Parathyroid adenoma (tissue), 2 donors: ENCODE measurements around the gene FDCSP.
"Not testable (repeated sequence)": the region's sequence is repeated elsewhere in the genome, so short reads cannot be mapped to it uniquely, and the experiment has no call there.

Source experiments
- H2AFZ ChIP-seq: fragments of 300-600 bp; sonication (generic); one replicate; pipeline ENCODE4 v1.7.0; 2017; ENCODE audit warnings: antibody characterized with exemption, mild to moderate bottlenecking
- H3K27ac ChIP-seq: fragments of 300-600 bp; sonication (generic); one replicate; pipeline ENCODE4 v1.7.0; 2017
- H3K27me3 ChIP-seq: fragments of 300-600 bp; sonication (generic); one replicate; pipeline ENCODE4 v1.7.0; 2017; ENCODE audit warnings: low read length; ENCODE audit not compliant: control insufficient read depth, insufficient read depth
- H3K36me3 ChIP-seq: fragments of 300-600 bp; sonication (generic); one replicate; pipeline ENCODE4 v1.7.0; 2017; ENCODE audit warnings: low read length; ENCODE audit not compliant: control insufficient read depth, insufficient read depth
- H3K4me1 ChIP-seq: fragments of 300-600 bp; sonication (generic); one replicate; pipeline ENCODE4 v1.7.0; 2017; ENCODE audit warnings: control low read depth
- H3K4me2 ChIP-seq: fragments of 300-600 bp; sonication (generic); one replicate; pipeline ENCODE4 v1.7.0; 2017; ENCODE audit warnings: low read length
- H3K4me3 ChIP-seq: fragments of 300-600 bp; sonication (generic); one replicate; pipeline ENCODE4 v1.7.0; 2017; ENCODE audit warnings: low read depth, low read length
- H3K79me2 ChIP-seq: fragments of 300-600 bp; sonication (generic); one replicate; pipeline ENCODE4 v1.7.0; 2017; ENCODE audit warnings: control low read depth
- H3K9ac ChIP-seq: fragments of 300-600 bp; sonication (generic); one replicate; pipeline ENCODE4 v1.7.0; 2017; ENCODE audit warnings: mild to moderate bottlenecking
- H3K9me3 ChIP-seq: fragments of 300-600 bp; sonication (generic); one replicate; pipeline ENCODE4 v1.7.0; 2017; ENCODE audit warnings: low read length; ENCODE audit not compliant: control insufficient read depth
- TF ChIP-seq, protein P1 (sequence below): fragments of 300-600 bp; sonication (generic); IDR thresholded peaks from one replicate; pipeline ENCODE4 v1.7.0; 2017; ENCODE audit warnings: antibody characterized with exemption, mild to moderate bottlenecking
- donor health status: primary hyperparathyroidism.

The FDCSP gene

DNA sequence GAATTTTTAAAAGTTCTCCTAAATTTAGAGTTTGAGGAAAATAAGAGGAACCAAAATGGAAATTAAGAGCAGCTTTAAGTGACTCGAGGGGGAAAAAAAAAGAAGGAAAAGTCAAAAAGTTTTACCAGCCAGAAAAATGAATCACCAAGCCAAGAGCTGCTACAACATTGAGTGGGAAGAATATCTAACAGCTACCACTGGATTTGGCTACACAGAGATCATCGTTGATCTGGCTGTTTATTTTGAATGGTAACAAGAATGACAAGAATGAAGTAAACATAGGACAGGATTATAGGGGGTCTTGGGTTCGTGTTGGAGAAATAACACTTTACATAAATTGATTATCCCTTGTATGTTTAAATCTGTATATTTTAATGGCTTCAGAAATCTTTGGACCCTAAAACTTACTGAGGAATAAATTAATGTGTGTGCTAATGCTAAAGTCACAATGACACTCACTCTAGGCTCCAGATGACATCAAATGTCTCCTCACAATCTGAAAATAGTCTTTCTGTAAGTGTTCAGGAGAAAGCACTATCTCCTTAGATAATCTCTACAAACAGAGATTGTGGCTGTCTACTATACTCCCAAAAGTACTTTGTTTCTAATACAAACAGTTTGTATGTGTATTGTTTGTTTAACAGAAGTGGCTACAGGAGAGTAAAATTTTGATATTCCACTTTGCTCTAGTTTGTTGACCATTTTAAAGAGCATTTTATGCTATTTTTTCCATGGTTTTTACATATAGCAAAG is 13.4 kb downstream of the FDCSP start:
- Histone ChIP-seq H3K9me3 (no peaks in the 10 kb centered on the region), H3K4me1 (no peaks in the 10 kb centered on the region), H3K9ac (no peak overlapping the region), H3K27me3 (no peaks in the 10 kb centered on the region), H3K4me2 (no peak overlapping the region), H3K79me2 (no peaks in the 10 kb centered on the region), H3K4me3 (no peak overlapping the region), H2AFZ (no peak overlapping the region), H3K36me3 (no peaks in the 10 kb centered on the region), H3K27ac (no peak overlapping the region)
- TF ChIP-seq, protein P1, sequence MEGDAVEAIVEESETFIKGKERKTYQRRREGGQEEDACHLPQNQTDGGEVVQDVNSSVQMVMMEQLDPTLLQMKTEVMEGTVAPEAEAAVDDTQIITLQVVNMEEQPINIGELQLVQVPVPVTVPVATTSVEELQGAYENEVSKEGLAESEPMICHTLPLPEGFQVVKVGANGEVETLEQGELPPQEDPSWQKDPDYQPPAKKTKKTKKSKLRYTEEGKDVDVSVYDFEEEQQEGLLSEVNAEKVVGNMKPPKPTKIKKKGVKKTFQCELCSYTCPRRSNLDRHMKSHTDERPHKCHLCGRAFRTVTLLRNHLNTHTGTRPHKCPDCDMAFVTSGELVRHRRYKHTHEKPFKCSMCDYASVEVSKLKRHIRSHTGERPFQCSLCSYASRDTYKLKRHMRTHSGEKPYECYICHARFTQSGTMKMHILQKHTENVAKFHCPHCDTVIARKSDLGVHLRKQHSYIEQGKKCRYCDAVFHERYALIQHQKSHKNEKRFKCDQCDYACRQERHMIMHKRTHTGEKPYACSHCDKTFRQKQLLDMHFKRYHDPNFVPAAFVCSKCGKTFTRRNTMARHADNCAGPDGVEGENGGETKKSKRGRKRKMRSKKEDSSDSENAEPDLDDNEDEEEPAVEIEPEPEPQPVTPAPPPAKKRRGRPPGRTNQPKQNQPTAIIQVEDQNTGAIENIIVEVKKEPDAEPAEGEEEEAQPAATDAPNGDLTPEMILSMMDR = no peak

DNA sequence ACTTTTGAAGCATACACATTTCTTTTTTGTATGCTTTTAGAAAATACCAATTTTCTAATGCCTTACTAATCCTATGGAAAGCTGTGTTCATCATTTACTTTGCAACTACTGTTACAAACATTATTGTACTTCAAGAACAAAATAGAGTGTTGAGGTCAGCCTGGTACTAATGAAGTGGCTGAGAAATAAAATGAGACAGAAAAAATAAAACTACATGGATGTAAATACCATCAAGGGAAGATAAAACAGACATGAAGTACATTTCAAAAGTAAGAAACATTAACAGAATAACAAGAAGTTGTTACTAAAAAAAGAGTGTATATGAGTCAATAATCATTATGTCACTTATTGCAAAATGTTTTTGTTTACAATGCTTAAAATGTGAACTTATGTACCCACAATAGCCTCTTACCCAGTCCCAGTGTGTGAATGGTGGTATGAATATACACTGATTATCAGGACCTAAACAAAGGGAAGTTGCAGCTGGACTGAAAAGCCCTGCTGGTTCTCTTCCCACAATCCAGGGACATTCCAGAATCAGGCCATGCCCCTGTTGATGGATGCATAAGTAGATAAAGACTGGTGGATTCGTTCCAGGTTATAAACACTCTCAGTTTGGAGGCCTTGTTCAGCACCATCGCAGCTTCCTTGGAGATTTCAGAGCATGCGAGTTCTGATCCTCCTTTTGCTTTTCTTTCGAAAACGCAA is 14.1 kb downstream of the FDCSP start:
- Histone ChIP-seq H3K9ac (no peak overlapping the region), H3K9me3 (no peaks in the 10 kb centered on the region), H3K36me3 (no peaks in the 10 kb centered on the region), H3K27me3 (no peaks in the 10 kb centered on the region), H3K79me2 (no peaks in the 10 kb centered on the region), H2AFZ (peak overlapping the region; percentile 17), H3K4me1 (no peaks in the 10 kb centered on the region), H3K4me3 (no peak overlapping the region), H3K4me2 (no peak overlapping the region), H3K27ac (no peak overlapping the region)
- TF ChIP-seq, protein P1 = no peak

DNA sequence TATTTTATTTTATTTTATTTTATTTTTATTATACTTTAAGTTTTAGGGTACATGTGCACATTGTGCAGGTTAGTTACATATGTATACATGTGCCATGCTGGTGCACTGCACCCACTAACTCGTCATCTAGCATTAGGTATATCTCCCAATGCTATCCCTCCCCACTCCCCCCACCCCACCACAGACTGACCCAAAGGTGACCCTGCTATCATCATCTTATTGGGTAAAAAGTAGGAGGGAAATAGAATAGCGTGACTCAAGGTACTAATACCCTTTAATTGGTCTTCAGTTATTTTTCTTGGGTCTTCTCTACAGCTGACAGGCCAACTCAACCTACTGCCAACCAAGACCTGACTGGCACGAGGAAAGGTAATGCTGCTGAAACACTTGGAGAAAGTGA is 16.4 kb downstream of the FDCSP start, which contains the start of gene CSN3:
CSN3 (plus strand) TSS at position 301 of the 400 bp plus-strand sequence. CDS start 2,223 bp downstream, outside the sequence.
- not testable (repeated sequence) for H3K36me3 ChIP-seq, H3K27me3 ChIP-seq, H3K9me3 ChIP-seq, H3K27ac ChIP-seq, H3K4me1 ChIP-seq, H3K4me3 ChIP-seq, H3K9ac ChIP-seq, H2AFZ ChIP-seq, H3K79me2 ChIP-seq, H3K4me2 ChIP-seq

DNA sequence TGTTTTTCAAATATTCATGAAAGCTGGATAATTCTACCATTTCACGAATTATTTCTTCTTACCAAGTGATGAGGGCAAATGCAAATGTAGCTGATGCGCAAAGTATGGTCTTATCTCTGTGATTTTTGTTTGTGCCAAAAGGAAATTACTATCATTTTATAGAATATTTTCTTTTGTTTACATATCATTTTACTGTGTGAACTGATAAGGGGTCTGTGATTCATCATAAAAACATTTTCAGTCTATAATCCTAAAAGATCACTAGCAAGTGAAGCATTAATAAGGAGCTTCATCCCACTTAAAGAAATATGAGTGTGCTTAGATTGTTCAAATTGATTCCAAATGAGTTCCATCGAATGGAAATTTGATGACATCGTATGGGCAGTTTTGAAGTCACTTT is 17.2 kb downstream of the FDCSP start:
- Histone ChIP-seq H3K4me1 (no peaks in the 10 kb centered on the region), H3K36me3 (no peaks in the 10 kb centered on the region), H3K79me2 (no peaks in the 10 kb centered on the region), H3K4me3 (no peak overlapping the region), H3K4me2 (no peak overlapping the region), H3K9me3 (no peaks in the 10 kb centered on the region), H3K27me3 (no peaks in the 10 kb centered on the region), H3K27ac (no peak overlapping the region), H2AFZ (no peak overlapping the region), H3K9ac (no peak overlapping the region)
- TF ChIP-seq, protein P1 = no peak

DNA sequence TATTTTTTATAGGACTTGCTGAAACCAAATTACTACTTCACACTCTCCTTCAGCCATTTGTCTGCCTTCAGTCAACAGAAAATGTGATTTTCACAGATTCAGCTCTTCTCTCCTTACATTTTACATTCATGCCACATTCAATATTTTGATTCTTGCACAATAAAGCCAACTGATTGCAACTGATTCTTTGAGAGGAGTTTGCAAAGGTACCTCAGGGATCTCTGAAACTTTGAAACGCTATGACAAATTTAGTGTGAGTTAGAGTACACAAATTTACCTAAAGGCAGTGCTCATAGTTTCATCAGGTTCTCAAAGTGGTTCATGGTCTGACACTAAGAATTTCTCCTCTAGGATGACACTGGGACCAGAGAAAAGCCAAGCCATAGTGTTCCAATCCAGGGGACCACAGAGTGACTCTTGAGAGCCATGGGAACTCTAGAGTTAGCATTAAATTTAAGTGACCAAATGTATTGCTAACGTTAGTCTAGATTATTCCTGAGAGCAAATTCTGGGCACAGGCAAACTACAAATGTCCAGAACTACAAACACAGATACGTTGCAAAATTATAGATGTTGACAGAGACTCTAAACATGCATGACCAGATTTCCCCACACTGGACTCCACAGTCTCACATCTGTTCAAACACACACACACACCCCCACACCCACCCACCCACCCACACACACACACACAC is 25.5 kb downstream of the FDCSP start:
- Histone ChIP-seq H3K9ac (no peak overlapping the region), H3K4me3 (no peak overlapping the region), H3K9me3 (no peaks in the 10 kb centered on the region), H2AFZ (no peak overlapping the region), H3K27me3 (no peaks in the 10 kb centered on the region), H3K79me2 (no peaks in the 10 kb centered on the region), H3K4me1 (no peaks in the 10 kb centered on the region), H3K27ac (no peak overlapping the region), H3K4me2 (no peak overlapping the region), H3K36me3 (no peaks in the 10 kb centered on the region)
- TF ChIP-seq, protein P1 = no peak
